H1 (cell line): ENCODE results near the gene PDSS1. TPM values are rescaled to one million over a fixed set of nuclear protein-coding genes. Genes with fewer than 3 reads are reported as not detected.

Experiments
- CTCF ChIA-PET: fragments of 300-600 bp; sonication (Branson Sonifier 250); formaldehyde crosslinking; loops from one replicate; lab custom pipeline; 2021; ENCODE audit not compliant: partially characterized antibody; lab: Charles Lee
- POLR2A ChIA-PET: fragments of 300-600 bp; sonication (Branson Sonifier 250); formaldehyde crosslinking; loops from one replicate; lab custom pipeline; 2021; ENCODE audit warnings: inconsistent platforms; ENCODE audit not compliant: partially characterized antibody; lab: Charles Lee
- DNase-seq, 2 experiments: peaks; one replicate each; pipeline versions ENCODE4 v3.0.0 to v3.0.0-alpha.2; 2010 to 2022; ENCODE audit warnings: low spot score in 2 of 2, low read depth in 1 of 2, mixed read lengths in 1 of 2
- FAIRE-seq: peaks from 2 replicates; lab custom pipeline; 2011; peaks lifted over from hg19 to GRCh38; lab: Jason Lieb, UNC
- H2AFZ ChIP-seq: 2 replicates; pipeline ENCODE4 v1.8.1; 2012; ENCODE audit warnings: low read length, inconsistent platforms
- H2AK5ac ChIP-seq: 2 replicates; pipeline ENCODE4 v1.6.1; 2013; ENCODE audit warnings: low read depth, low read length
- H2BK120ac ChIP-seq: replicated peaks from 2 replicates; pipeline ENCODE3; 2013; ENCODE audit warnings: low read depth, low read length, inconsistent platforms
- H2BK12ac ChIP-seq: 2 replicates; pipeline ENCODE4 v1.6.1; 2013; ENCODE audit warnings: low read depth, low read length
- H2BK15ac ChIP-seq: 2 replicates; pipeline ENCODE4 v1.6.1; 2013; ENCODE audit warnings: low read length
- H2BK20ac ChIP-seq: 2 replicates; pipeline ENCODE4 v1.6.1; 2013; ENCODE audit warnings: low read length
- H2BK5ac ChIP-seq: 2 replicates; pipeline ENCODE4 v1.6.1; 2013; ENCODE audit warnings: low read depth, low read length
- H3K14ac ChIP-seq: 2 replicates; pipeline ENCODE4 v1.6.1; 2013; ENCODE audit warnings: inconsistent platforms; ENCODE audit not compliant: insufficient read length
- H3K18ac ChIP-seq: 2 replicates; pipeline ENCODE4 v1.6.1; 2013; ENCODE audit warnings: low read length; ENCODE audit errors: extremely low read depth
- H3K23ac ChIP-seq: 2 replicates; pipeline ENCODE4 v1.6.1; 2013; ENCODE audit warnings: inconsistent platforms; ENCODE audit not compliant: insufficient read length
- H3K23me2 ChIP-seq: 2 replicates; pipeline ENCODE4 v1.6.1; 2013; ENCODE audit warnings: low read depth, low read length
- H3K27ac ChIP-seq: 2 replicates; pipeline ENCODE4 v1.6.1; 2011; ENCODE audit warnings: low read depth, low read length, inconsistent platforms
- H3K27me3 ChIP-seq, 4 experiments: replicated peaks in 1 of 4; 1 replicate in 1 of 4; 2 replicates in 3 of 4; pipeline versions ENCODE4 v1.6.1 to v1.8.1; 2011 to 2013; ENCODE audit warnings: low read length in 3 of 4, mild to moderate bottlenecking in 3 of 4, inconsistent platforms in 2 of 4, mixed read lengths in 2 of 4, moderate library complexity in 1 of 4; ENCODE audit not compliant: control insufficient read depth in 3 of 4, insufficient read depth in 3 of 4; ENCODE audit errors: extremely low read depth in 1 of 4
- H3K36me3 ChIP-seq, 4 experiments: 2 replicates each; pipeline versions ENCODE4 v1.6.1 to v1.8.1; 2011 to 2013; ENCODE audit warnings: mild to moderate bottlenecking in 4 of 4, low read length in 3 of 4, moderate library complexity in 2 of 4, control low read depth in 1 of 4, inconsistent platforms in 1 of 4; ENCODE audit not compliant: insufficient read depth in 4 of 4, control insufficient read depth in 2 of 4
- H3K4ac ChIP-seq: replicated peaks from 2 replicates; pipeline ENCODE3; 2013; ENCODE audit warnings: low read length, low read depth, mixed read lengths, inconsistent platforms; ENCODE audit not compliant: insufficient read length
- H3K4me1 ChIP-seq, 4 experiments: replicated peaks in 1 of 4; 1 replicate in 1 of 4; 2 replicates in 3 of 4; pipeline versions ENCODE4 v1.6.1 to v1.8.1; 2011 to 2013; ENCODE audit warnings: low read length in 3 of 4, inconsistent platforms in 2 of 4, mixed read lengths in 1 of 4; ENCODE audit not compliant: insufficient read depth in 4 of 4, control insufficient read depth in 3 of 4
- H3K4me2 ChIP-seq, 2 experiments: 2 replicates each; pipeline versions ENCODE4 v1.6.1 to v1.8.1; 2011 to 2013; ENCODE audit warnings: low read depth in 2 of 2, low read length in 2 of 2, control low read depth in 1 of 2, inconsistent platforms in 1 of 2, mild to moderate bottlenecking in 1 of 2; ENCODE audit not compliant: insufficient read depth in 1 of 2
- H3K4me3 ChIP-seq, 4 experiments: fragments of 200-600, 300-600 bp in 1 of 4; sonication (generic), shearing (Covaris generic), sonication (Bioruptor Twin) in 1 of 4; 2 replicates each; pipeline versions ENCODE4 v1.5.1 to v1.8.1; 2011 to 2016; ENCODE audit warnings: low read length in 4 of 4, low read depth in 3 of 4, control low read depth in 2 of 4, inconsistent platforms in 2 of 4, mild to moderate bottlenecking in 2 of 4, mixed read lengths in 1 of 4, moderate library complexity in 1 of 4; ENCODE audit not compliant: insufficient read depth in 2 of 4; ENCODE audit errors: extremely low read depth in 1 of 4
- H3K56ac ChIP-seq: replicated peaks from 2 replicates; pipeline ENCODE3; 2013; ENCODE audit warnings: low read depth, mild to moderate bottlenecking, mixed read lengths, low read length, inconsistent platforms; ENCODE audit not compliant: insufficient read length
- H3K79me1 ChIP-seq: 2 replicates; pipeline ENCODE4 v1.6.1; 2013; ENCODE audit warnings: low read depth, low read length, control low read depth
- H3K79me2 ChIP-seq, 2 experiments: 2 replicates each; pipeline versions ENCODE4 v1.6.1 to v1.8.1; 2012 to 2013; ENCODE audit warnings: low read length in 2 of 2, mild to moderate bottlenecking in 2 of 2, inconsistent platforms in 1 of 2; ENCODE audit not compliant: insufficient read depth in 2 of 2, control insufficient read depth in 1 of 2
- H3K9ac ChIP-seq, 4 experiments: replicated peaks in 1 of 4; 1 replicate in 1 of 4; 2 replicates in 3 of 4; pipeline versions ENCODE4 v1.6.1 to v1.8.1; 2011 to 2013; ENCODE audit warnings: low read depth in 3 of 4, low read length in 3 of 4, control low read depth in 2 of 4, mild to moderate bottlenecking in 2 of 4, moderate library complexity in 2 of 4, inconsistent platforms in 1 of 4; ENCODE audit errors: extremely low read depth in 1 of 4
- H3K9me3 ChIP-seq, 2 experiments: 2 replicates each; pipeline versions ENCODE4 v1.6.1 to v1.8.1; 2012 to 2013; ENCODE audit warnings: mild to moderate bottlenecking in 2 of 2, moderate library complexity in 2 of 2, control low read depth in 1 of 2, inconsistent platforms in 1 of 2, low read depth in 1 of 2, low read length in 1 of 2, mixed read lengths in 1 of 2; ENCODE audit not compliant: insufficient read depth in 2 of 2
- H4K20me1 ChIP-seq, 2 experiments: replicated peaks in 1 of 2; 2 replicates each; pipeline versions ENCODE3 to v1.8.1; 2011 to 2013; ENCODE audit warnings: inconsistent platforms in 2 of 2, low read length in 2 of 2, mild to moderate bottlenecking in 1 of 2; ENCODE audit not compliant: insufficient read depth in 2 of 2, control insufficient read depth in 1 of 2
- H4K5ac ChIP-seq: 2 replicates; pipeline ENCODE4 v1.6.1; 2013; ENCODE audit warnings: low read length, low read depth, mixed read lengths, inconsistent platforms; ENCODE audit not compliant: insufficient read length
- H4K8ac ChIP-seq: 2 replicates; pipeline ENCODE4 v1.8.0; 2013; ENCODE audit warnings: mild to moderate bottlenecking, moderate library complexity, low read length, inconsistent platforms; ENCODE audit not compliant: insufficient read depth; ENCODE audit errors: extremely low read depth
- H4K91ac ChIP-seq: replicated peaks from 2 replicates; pipeline ENCODE3; 2013; ENCODE audit warnings: low read length, mixed read lengths, inconsistent platforms; ENCODE audit not compliant: insufficient read length
- BRCA1 ChIP-seq: IDR thresholded peaks from 2 replicates; pipeline ENCODE4 v1.6.1; 2012; ENCODE audit warnings: low read depth, low read length, improper control_type of control experiment
- HDAC6 ChIP-seq: IDR thresholded peaks from one replicate; pipeline ENCODE4 v1.7.1; 2012; ENCODE audit warnings: low read depth, mild to moderate bottlenecking, inconsistent platforms, low read length, moderate library complexity
- KDM5A ChIP-seq: fragments of 200-600 bp; IDR thresholded peaks from 2 replicates; pipeline ENCODE4 v1.7.1; 2012; ENCODE audit warnings: mild to moderate bottlenecking, low read length, inconsistent platforms, mixed read lengths
- NANOG ChIP-seq: IDR thresholded peaks from 2 replicates; pipeline ENCODE4 v1.6.1; 2011; ENCODE audit warnings: low read length, low read depth, mild to moderate bottlenecking, inconsistent platforms; ENCODE audit not compliant: insufficient read depth, poor library complexity, severe bottlenecking
- SIRT6 ChIP-seq: IDR thresholded peaks from one replicate; pipeline ENCODE4 v1.7.1; 2012; ENCODE audit warnings: low read length, inconsistent platforms
- WGBS, 2 experiments: shearing (Covaris generic) in 1 of 2; methylation state at CpG; one replicate each; pipeline versions ENCODE4 v1.1.6 to v1.1.7; 2013 to 2015; ENCODE audit warnings: low lambda C conversion rate in 2 of 2, mixed read lengths in 2 of 2, inconsistent platforms in 1 of 2, low coverage in 1 of 2, missing lambda C conversion rate in 1 of 2; ENCODE audit not compliant: insufficient replicate concordance in 2 of 2, insufficient coverage in 1 of 2, insufficient read length in 1 of 2; ENCODE audit errors: extremely low coverage in 1 of 2, missing lambda C conversion rate in 1 of 2; 5-methylcytosine and 5-hydroxymethylcytosine counted together
- polyA plus RNA-seq, 7 experiments: library from polyadenylated mRNA; depleted of rRNA in 3 of 7; stranded (reverse) in 5 of 7; unstranded in 2 of 7; fragments of >200 nt in 5 of 7; fragments of 200-250 nt in 2 of 7; gene quantifications; 1 replicate in 5 of 7; 2 replicates in 1 of 7; 4 replicates in 1 of 7; pipeline versions ENCODE4 v1.2.1 to v1.2.3, GENCODE V29; 2011 to 2013; ENCODE audit warnings: missing spikeins in 2 of 7, mixed read lengths in 2 of 7
- total RNA-seq: library from RNA; stranded (reverse); fragmentation: NEBNext Ultra II Directional; extraction: Animal tissue kit (Norgen Biotek cat#: 25700); gene quantifications from 2 replicates; pipeline ENCODE4 v1.2.1, GENCODE V29; 2021

Gene PDSS1
- total and polyA plus RNA-seq, 2 of the 8 experiments (the other 6 are each of a cell fraction or from before 2014, with no cell fraction given) = 21.3 to 26.0 TPM

- WGBS, 2 experiments = 89% methylated on average over 5 of the region's 5 CpGs; no CpG with 5 or more reads in 1 of the 2 experiments
- no peak overlapping the region for H2BK15ac ChIP-seq
- no peak overlapping the region for H4K5ac ChIP-seq
- H2AK5ac ChIP-seq = no peak overlapping the region
- H3K27me3 ChIP-seq = no peaks in the 10 kb centered on the region
- no peak for DNase-seq
- H3K9ac ChIP-seq = no peak overlapping the region
- no peaks in the 10 kb centered on the region; a peak in 2 of 4 replicates for H3K79me2 ChIP-seq
- H4K20me1 ChIP-seq = peaks cover 0 to 1% of the 10 kb centered on the region in 2 experiments
- no peak overlapping the region for H3K4me2 ChIP-seq
- no peak overlapping the region for H3K23ac ChIP-seq
- ChIA-PET POLR2A (no interaction called here), CTCF (no interaction called here)
- no peak overlapping the region for H4K8ac ChIP-seq
- no peak overlapping the region for H3K18ac ChIP-seq
- H2BK120ac ChIP-seq = no peak overlapping the region
- H2AFZ ChIP-seq = no peak overlapping the region
- no peak overlapping the region for H2BK20ac ChIP-seq
- no peak overlapping the region for H3K14ac ChIP-seq
- H3K9me3 ChIP-seq = no peaks in the 10 kb centered on the region
- H3K4me3 ChIP-seq = no peak overlapping the region
- TF ChIP-seq NANOG (no peak), BRCA1 (no peak), HDAC6 (no peak), KDM5A (no peak), SIRT6 (no peak)
- H3K4me1 ChIP-seq = no peaks in the 10 kb centered on the region
- H3K27ac ChIP-seq = no peak overlapping the region
- no peak overlapping the region for H4K91ac ChIP-seq
- no peak for FAIRE-seq
- peaks cover 4 to 39% (median 18%) of the 10 kb centered on the region in 4 experiments; a peak in 7 of 8 replicates for H3K36me3 ChIP-seq
- H2BK5ac ChIP-seq = no peak overlapping the region
- H3K56ac ChIP-seq = no peak overlapping the region
- H3K79me1 ChIP-seq = peaks cover 2% of the 10 kb centered on the region; the same call in 1 of the 2 replicates
- no peak overlapping the region for H2BK12ac ChIP-seq
- H3K4ac ChIP-seq = no peak overlapping the region
- H3K23me2 ChIP-seq = no peaks in the 10 kb centered on the region
Observed at GRCh38 chr10:26711324-26711723, 13.8 kb downstream of the PDSS1 start.
